Body of pancreas (tissue), 4 donors: ENCODE measurements around the gene MYMX. TPM values are rescaled to one million over a fixed set of nuclear protein-coding genes. Genes with fewer than 3 reads are reported as not detected.

Source experiments
- ATAC-seq: fragments of 150-250 bp; one replicate; pipeline ENCODE4 v1.9.1; 2016
- DNase-seq, 4 donors: peaks; one replicate each; pipeline ENCODE4 v3.0.0-alpha.2; 2019
- H3K27ac ChIP-seq, 4 donors: fragments of 200-600 bp; sonication (generic); 1 replicate in 3 of 4; 2 replicates in 1 of 4; pipeline versions ENCODE4 v1.5.1 to v1.6.1; 2016 to 2019; ENCODE audit warnings: mild to moderate bottlenecking in 1 of 4, mixed read lengths in 1 of 4, moderate library complexity in 1 of 4
- H3K27me3 ChIP-seq, 2 donors: fragments of 200-600 bp; sonication (generic); one replicate each; pipeline ENCODE4 v1.6.0; 2016; ENCODE audit warnings: mild to moderate bottlenecking in 1 of 2
- H3K36me3 ChIP-seq, 2 donors: fragments of 200-600 bp; sonication (generic); replicated peaks in 1 of 2; 2 replicates each; pipeline ENCODE4 v1.5.1; 2016; ENCODE audit warnings: low read depth in 2 of 2; ENCODE audit not compliant: insufficient read depth in 1 of 2
- H3K4me1 ChIP-seq: fragments of 200-600 bp; sonication (generic); one replicate; pipeline ENCODE4 v1.6.0; 2016
- H3K4me3 ChIP-seq, 2 donors: fragments of 200-600 bp; sonication (generic); 1 replicate in 1 of 2; 2 replicates in 1 of 2; pipeline ENCODE4 v1.5.1; 2016 to 2019
- H3K9me3 ChIP-seq, 3 donors: fragments of 200-600 bp; sonication (generic); 1 replicate in 2 of 3; 2 replicates in 1 of 3; pipeline ENCODE4 v1.5.1; 2016
- CTCF ChIP-seq, 7 experiments: fragments of 450-650 bp in 4 of 7; fragments of 200-600 bp in 3 of 7; sonication (generic) in 3 of 7; IDR thresholded peaks; one replicate each; pipeline ENCODE4 v1.5.1; 2016 to 2019; ENCODE audit warnings: antibody characterized with exemption in 7 of 7
- POLR2A ChIP-seq, 3 donors: fragments of 450-650 bp; IDR thresholded peaks; one replicate each; pipeline ENCODE4 v1.6.1; 2016; ENCODE audit warnings: antibody characterized with exemption in 3 of 3, mild to moderate bottlenecking in 2 of 3
- WGBS, 2 donors: methylation state at CpG; one replicate each; pipeline ENCODE4 v1.1.5; 2017; 5-methylcytosine and 5-hydroxymethylcytosine counted together
- intact Hi-C: fragments of 100-400 bp; cut with DNase I; formaldehyde crosslinking; loops from one replicate; pipeline ENCODE4 v1.15.1; 2023
- total RNA-seq, 2 donors: library from RNA; depleted of rRNA; stranded (reverse); fragments of >200 nt; gene quantifications; one replicate each; pipeline ENCODE4 v1.1.0, GENCODE V29; 2016

The MYMX gene
- total RNA-seq, 2 donors from 2014 or later: 4.2 TPM; not detected in 1

- DNase-seq: peak; percentile 97 to 99 (median 98)
- intact Hi-C loops: no loop called here
- peaks cover 90% of the 10 kb centered on the region for H3K4me1 ChIP-seq
- peak; percentile 69 for ATAC-seq
- peak overlapping the region; percentile 92 to 95 (median 94) for H3K27ac ChIP-seq
- no peaks in the 10 kb centered on the region for H3K27me3 ChIP-seq
- H3K4me3 ChIP-seq: no peak overlapping the region
- TF ChIP-seq POLR2A (IDR thresholded peaks at IDR 0.05) (peak; percentile 30 to 46 (median 43)), CTCF (IDR thresholded peaks at IDR 0.05) (peak; percentile 77 to 98 (median 94))
- no peaks in the 10 kb centered on the region for H3K9me3 ChIP-seq
- no peaks in the 10 kb centered on the region for H3K36me3 ChIP-seq
- WGBS, 2 donors: 3 to 6% methylated on average over 3 to 4 of the region's 4 CpGs
Measured at GRCh38 chr6:44221291-44221960, 4.7 kb downstream of the MYMX start.

- Histone ChIP-seq H3K27me3 (no peaks in the 10 kb centered on the region), H3K4me3 (no peak overlapping the region), H3K27ac (peak overlapping the region; percentile 92 to 95 (median 94)), H3K4me1 (peaks cover 90% of the 10 kb centered on the region), H3K36me3 (no peaks in the 10 kb centered on the region), H3K9me3 (no peaks in the 10 kb centered on the region)
- WGBS, 2 donors: 28 to 48% methylated on average over 2 of the region's 2 CpGs
- DNase-seq (no peak), ATAC-seq (no peak)
- intact Hi-C loops: no loop called here
- TF ChIP-seq POLR2A (IDR thresholded peaks at IDR 0.05) (no peak), CTCF (IDR thresholded peaks at IDR 0.05) (no peak)
Measured at GRCh38 chr6:44221961-44222335, 5.2 kb downstream of the MYMX start.

GRCh38 chr6:44222486-44223318 lies 6.0 kb downstream of the MYMX start:
- Histone ChIP-seq H3K4me1 (peaks cover 90% of the 10 kb centered on the region), H3K36me3 (no peaks in the 10 kb centered on the region), H3K4me3 (peak overlapping the region in 1 of 2 donors; percentile 21), H3K9me3 (no peaks in the 10 kb centered on the region), H3K27me3 (no peaks in the 10 kb centered on the region), H3K27ac (peak overlapping the region; percentile 92 to 95 (median 94))
- DNase-seq: no peak
- ATAC-seq: no peak
- intact Hi-C loops: no loop called here
- TF ChIP-seq CTCF (IDR thresholded peaks at IDR 0.05) (no peak), POLR2A (IDR thresholded peaks at IDR 0.05) (no peak)
- 30 to 33% methylated on average over 25 to 26 of the region's 26 CpGs for WGBS, 2 donors

GRCh38 chr6:44223319-44224028 lies 6.7 kb downstream of the MYMX start, which contains the start of gene SLC29A1:
Gene SLC29A1 (plus strand): TSS chr6:44223595. CDS start chr6:44227314, 3,719 bp downstream.
- TF ChIP-seq POLR2A (IDR thresholded peaks at IDR 0.05) (peak in 2 of 3 donors; percentile 31 to 58), CTCF (IDR thresholded peaks at IDR 0.05) (peak in 3 of 7 experiments; percentile 21 to 26 (median 23))
- ATAC-seq (peak; percentile 31), DNase-seq (peak; percentile 77 to 86 (median 82))
- H3K4me1 ChIP-seq: peaks cover 89% of the 10 kb centered on the region
- H3K36me3 ChIP-seq: no peaks in the 10 kb centered on the region
- H3K27ac ChIP-seq: peak within 1 kb of the TSS; percentile 92 to 95 (median 94)
- WGBS, 2 donors: 0% methylated on average over 10 to 55 of the region's 73 CpGs
- intact Hi-C loops: no loop called here
- H3K9me3 ChIP-seq: no peaks in the 10 kb centered on the region
- peak within 1 kb of the TSS in 1 of 2 donors; percentile 21 for H3K4me3 ChIP-seq
- H3K27me3 ChIP-seq: no peaks in the 10 kb centered on the region
